WTC11 (cell line): ENCODE data around the gene VKORC1.

Source experiments
- AFF4 ChIP-seq: sonication (generic); formaldehyde crosslinking; IDR thresholded peaks from 2 replicates; pipeline ENCODE4 v1.8.1; 2023; ENCODE audit warnings: mild to moderate bottlenecking, missing genetic modification reagents, borderline replicate concordance
- ATF1 ChIP-seq: sonication (generic); formaldehyde crosslinking; IDR thresholded peaks from 2 replicates; pipeline ENCODE4 v1.8.1; 2023; ENCODE audit warnings: mild to moderate bottlenecking, moderate library complexity, missing genetic modification reagents
- CREB1 ChIP-seq: sonication (generic); formaldehyde crosslinking; IDR thresholded peaks from 2 replicates; pipeline ENCODE4 v1.8.0; 2023; ENCODE audit warnings: mild to moderate bottlenecking, missing genetic modification reagents
- CTCF ChIP-seq: fragments of 200-600 bp; IDR thresholded peaks from 2 replicates; pipeline ENCODE4 v1.8.0; 2022; ENCODE audit warnings: antibody characterized with exemption
- E2F4 ChIP-seq: sonication (generic); formaldehyde crosslinking; IDR thresholded peaks from 2 replicates; pipeline ENCODE4 v1.8.1; 2022; ENCODE audit warnings: low read depth, mild to moderate bottlenecking, moderate library complexity, missing genetic modification reagents, borderline replicate concordance
- ETV6 ChIP-seq: sonication (generic); formaldehyde crosslinking; IDR thresholded peaks from 2 replicates; pipeline ENCODE4 v1.8.1; 2022; ENCODE audit warnings: mild to moderate bottlenecking, missing genetic modification reagents
- MAX ChIP-seq: sonication (generic); formaldehyde crosslinking; IDR thresholded peaks from 2 replicates; pipeline ENCODE4 v1.8.0; 2022; ENCODE audit warnings: mild to moderate bottlenecking, missing genetic modification reagents
- NFE2L1 ChIP-seq: sonication (generic); formaldehyde crosslinking; IDR thresholded peaks from 2 replicates; pipeline ENCODE4 v1.8.1; 2023; ENCODE audit warnings: missing genetic modification reagents
- NR2C2 ChIP-seq: sonication (generic); formaldehyde crosslinking; IDR thresholded peaks from 2 replicates; pipeline ENCODE4 v1.8.0; 2022; ENCODE audit warnings: mild to moderate bottlenecking, missing genetic modification reagents
- SP1 ChIP-seq: sonication (generic); formaldehyde crosslinking; conservative IDR thresholded peaks from 2 replicates; pipeline ENCODE4 v1.8.1; 2022; ENCODE audit warnings: missing genetic modification reagents
- USF2 ChIP-seq: sonication (generic); formaldehyde crosslinking; IDR thresholded peaks from 2 replicates; pipeline ENCODE4 v1.8.1; 2023; ENCODE audit warnings: mild to moderate bottlenecking, missing genetic modification reagents, moderate library complexity
- ZBTB43 ChIP-seq: sonication (generic); formaldehyde crosslinking; IDR thresholded peaks from 2 replicates; pipeline ENCODE4 v1.8.1; 2023; ENCODE audit warnings: mild to moderate bottlenecking, missing genetic modification reagents
- ZNF232 ChIP-seq: sonication (generic); formaldehyde crosslinking; IDR thresholded peaks from 2 replicates; pipeline ENCODE4 v1.8.0; 2022; ENCODE audit warnings: mild to moderate bottlenecking, missing genetic modification reagents

GRCh38 chr16:31114468-31114867, 19.9 kb upstream of the VKORC1 start:
- TF ChIP-seq USF2 (CRISPR knock-in tag) (no peak), CTCF (no peak), E2F4 (CRISPR knock-in tag) (no peak), ZNF232 (CRISPR knock-in tag) (no peak), MAX (no peak), ZBTB43 (no peak), CREB1 (CRISPR knock-in tag) (no peak), ETV6 (CRISPR knock-in tag) (no peak), AFF4 (CRISPR knock-in tag) (no peak), ATF1 (no peak), SP1 (CRISPR knock-in tag) (no peak), NR2C2 (CRISPR knock-in tag) (no peak), NFE2L1 (CRISPR knock-in tag) (no peak)
